Smooth muscle cell of trachea (primary cell): ENCODE results near the gene RECQL5. TPM values are rescaled to one million over a fixed set of nuclear protein-coding genes. Genes with fewer than 3 reads are reported as not detected.

ENCODE experiments used
- total RNA-seq: library from RNA; depleted of rRNA; stranded (reverse); fragments of >200 nt; gene quantifications from 2 replicates; pipeline ENCODE4 v1.2.1, GENCODE V29; 2014

RECQL5 gene
- 24.0 and 34.1 TPM in 2 replicates for total RNA-seq

GRCh38 chr17:75666959-75667790 is at the start of gene RECQL5, which contains the start of gene SAP30BP:
TSS of gene RECQL5 (minus strand) at chr17:75667154. CDS start at chr17:75666557, 597 bp downstream.
TSS of gene SAP30BP (plus strand) at chr17:75667338. CDS start at chr17:75667373, 35 bp downstream.

GRCh38 chr17:75632863-75633485 is 34.0 kb downstream of the RECQL5 start, which contains the start of gene SMIM5:
TSS of gene SMIM5 (plus strand) at chr17:75633434. CDS start at chr17:75640202, 6,768 bp downstream.

GRCh38 chr17:75587675-75588595 is 79.0 kb downstream of the RECQL5 start, which contains the start of gene MYO15B:
TSS of gene MYO15B (plus strand) at chr17:75587800. CDS start at chr17:75588058, 258 bp downstream.

Other genes starting within 250 kb of the RECQL5 start
- 37.2 and 53.6 TPM in 2 replicates for gene TMEM94, start 210.5 kb downstream of the RECQL5 start, total RNA-seq
- gene CASKIN2, start 151.6 kb downstream of the RECQL5 start, total RNA-seq = 7.1 and 8.0 TPM in 2 replicates
- 7.4 and 11.1 TPM in 2 replicates for gene TSEN54, start 150.6 kb downstream of the RECQL5 start, total RNA-seq
- 0.15 and 1.3 TPM in 2 replicates for gene LLGL2, start 141.5 kb downstream of the RECQL5 start, total RNA-seq
- 4.1 and 6.1 TPM in 2 replicates for gene MYO15B, start 79.4 kb downstream of the RECQL5 start, total RNA-seq
- 0.29 TPM in 1 of 2 replicates, not detected in the other for gene SMIM5, start 33.7 kb downstream of the RECQL5 start, total RNA-seq
- gene SAP30BP, start 184 bp upstream of the RECQL5 start, total RNA-seq = 60.5 and 69.4 TPM in 2 replicates
- gene ITGB4, start 54.3 kb upstream of the RECQL5 start, total RNA-seq = 0.50 and 4.2 TPM in 2 replicates
- gene GALK1, start 98.0 kb upstream of the RECQL5 start, total RNA-seq = 52.1 and 58.6 TPM in 2 replicates
- 19.0 and 21.5 TPM in 2 replicates for gene UNK, start 117.7 kb upstream of the RECQL5 start, total RNA-seq
- 2.3 and 2.8 TPM in 2 replicates for gene UNC13D, start 177.2 kb upstream of the RECQL5 start, total RNA-seq
- gene WBP2, start 188.2 kb upstream of the RECQL5 start, total RNA-seq = 32.1 and 45.0 TPM in 2 replicates
- gene TRIM47, start 211.4 kb upstream of the RECQL5 start, total RNA-seq = 6.4 and 33.7 TPM in 2 replicates
- 13.4 and 30.8 TPM in 2 replicates for gene TRIM65, start 229.8 kb upstream of the RECQL5 start, total RNA-seq
- gene MRPL38, start 237.7 kb upstream of the RECQL5 start, total RNA-seq = 40.3 and 42.3 TPM in 2 replicates